Measurements from ENCODE around the gene WSCD2.

The WSCD2 gene

DNA sequence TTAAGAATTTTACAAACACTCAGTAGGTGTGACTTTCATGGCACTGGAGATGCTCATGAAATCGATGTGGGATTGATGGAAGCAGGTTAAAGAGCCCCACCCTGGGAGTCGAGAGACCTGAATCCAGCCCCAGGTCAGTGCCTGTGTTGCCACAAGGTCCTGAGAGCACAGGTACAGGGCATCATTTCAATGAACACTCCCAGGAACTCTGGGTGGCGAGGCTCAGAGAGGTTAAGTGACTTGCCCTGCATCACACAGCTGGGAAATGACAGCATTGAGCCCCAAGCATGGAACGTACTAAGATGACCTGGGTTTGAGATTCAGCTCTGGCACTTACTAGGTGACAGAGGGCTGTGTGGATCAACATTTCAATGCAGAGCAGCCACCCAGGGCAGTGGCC, 111.8 kb downstream of the WSCD2 start:
- TF ChIP-seq POLR2AphosphoS5 (IDR thresholded peaks at IDR 0.05; ENCODE audit: low read depth) (no peak), SPI1 (IDR thresholded peaks at IDR 0.05; ENCODE audit: borderline replicate concordance, low read depth) (no peak)
- Histone ChIP-seq H3K4me3 (replicated peaks; ENCODE audit: insufficient read depth, low read length) (no peak overlapping the region), H3K27me3 (ENCODE audit: insufficient read depth, poor library complexity, severe bottlenecking) (no peaks in the 10 kb centered on the region), H3K27ac (replicated peaks) (no peak overlapping the region)
- no peak for DNase-seq (ENCODE audit: low read depth in 1 of 2, low spot score in 1 of 2)

DNA sequence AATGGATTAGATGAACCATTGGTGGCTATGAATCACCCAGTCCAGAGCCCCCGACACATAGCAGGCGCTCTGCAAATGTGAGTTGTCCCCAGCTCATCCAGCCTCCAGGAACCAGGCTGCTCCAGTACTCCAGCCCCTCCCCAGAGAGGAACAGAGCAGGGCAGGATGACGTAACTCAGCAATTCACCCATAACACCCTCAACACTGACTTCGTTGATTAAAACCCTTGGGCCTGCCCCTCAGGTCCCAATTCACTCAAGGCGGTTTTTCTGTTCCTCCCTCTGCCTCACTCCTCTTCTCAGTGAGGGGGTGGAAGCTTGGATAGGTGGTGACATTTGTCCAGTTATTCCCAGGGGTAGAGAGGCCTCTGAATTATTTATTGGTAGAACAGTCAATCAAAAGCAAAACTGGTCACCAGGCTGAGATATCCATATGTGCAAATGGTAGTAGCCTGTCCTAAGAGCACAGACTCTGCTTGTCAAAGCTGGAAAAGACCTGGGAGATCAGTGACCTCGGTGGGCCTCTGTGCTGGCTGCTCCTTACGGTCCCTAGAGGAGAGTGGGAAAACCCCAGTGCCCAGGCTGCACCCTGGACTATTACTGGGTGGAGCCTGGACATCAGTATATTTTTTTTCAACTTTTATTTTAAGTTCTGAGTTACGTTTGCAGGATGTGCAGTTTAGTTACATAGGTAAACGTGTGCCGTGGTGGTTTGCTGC, 113.1 kb downstream of the WSCD2 start:
- H3K27me3 ChIP-seq (ENCODE audit: insufficient read depth, poor library complexity, severe bottlenecking): no peaks in the 10 kb centered on the region
- no peak for TF ChIP-seq POLR2AphosphoS5 (IDR thresholded peaks at IDR 0.05; ENCODE audit: low read depth)
- no peak for TF ChIP-seq GABPA (IDR thresholded peaks at IDR 0.05; ENCODE audit: low read depth)
- TF ChIP-seq, protein P1, sequence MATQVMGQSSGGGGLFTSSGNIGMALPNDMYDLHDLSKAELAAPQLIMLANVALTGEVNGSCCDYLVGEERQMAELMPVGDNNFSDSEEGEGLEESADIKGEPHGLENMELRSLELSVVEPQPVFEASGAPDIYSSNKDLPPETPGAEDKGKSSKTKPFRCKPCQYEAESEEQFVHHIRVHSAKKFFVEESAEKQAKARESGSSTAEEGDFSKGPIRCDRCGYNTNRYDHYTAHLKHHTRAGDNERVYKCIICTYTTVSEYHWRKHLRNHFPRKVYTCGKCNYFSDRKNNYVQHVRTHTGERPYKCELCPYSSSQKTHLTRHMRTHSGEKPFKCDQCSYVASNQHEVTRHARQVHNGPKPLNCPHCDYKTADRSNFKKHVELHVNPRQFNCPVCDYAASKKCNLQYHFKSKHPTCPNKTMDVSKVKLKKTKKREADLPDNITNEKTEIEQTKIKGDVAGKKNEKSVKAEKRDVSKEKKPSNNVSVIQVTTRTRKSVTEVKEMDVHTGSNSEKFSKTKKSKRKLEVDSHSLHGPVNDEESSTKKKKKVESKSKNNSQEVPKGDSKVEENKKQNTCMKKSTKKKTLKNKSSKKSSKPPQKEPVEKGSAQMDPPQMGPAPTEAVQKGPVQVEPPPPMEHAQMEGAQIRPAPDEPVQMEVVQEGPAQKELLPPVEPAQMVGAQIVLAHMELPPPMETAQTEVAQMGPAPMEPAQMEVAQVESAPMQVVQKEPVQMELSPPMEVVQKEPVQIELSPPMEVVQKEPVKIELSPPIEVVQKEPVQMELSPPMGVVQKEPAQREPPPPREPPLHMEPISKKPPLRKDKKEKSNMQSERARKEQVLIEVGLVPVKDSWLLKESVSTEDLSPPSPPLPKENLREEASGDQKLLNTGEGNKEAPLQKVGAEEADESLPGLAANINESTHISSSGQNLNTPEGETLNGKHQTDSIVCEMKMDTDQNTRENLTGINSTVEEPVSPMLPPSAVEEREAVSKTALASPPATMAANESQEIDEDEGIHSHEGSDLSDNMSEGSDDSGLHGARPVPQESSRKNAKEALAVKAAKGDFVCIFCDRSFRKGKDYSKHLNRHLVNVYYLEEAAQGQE (IDR thresholded peaks at IDR 0.05; ENCODE audit: insufficient replicate concordance, low read depth): no peak
- no peak overlapping the region for H3K4me3 ChIP-seq (replicated peaks; ENCODE audit: insufficient read depth, low read length)
- H3K27ac ChIP-seq (replicated peaks): no peak overlapping the region
- no peak for DNase-seq (ENCODE audit: low read depth in 1 of 2, low spot score in 1 of 2)

DNA sequence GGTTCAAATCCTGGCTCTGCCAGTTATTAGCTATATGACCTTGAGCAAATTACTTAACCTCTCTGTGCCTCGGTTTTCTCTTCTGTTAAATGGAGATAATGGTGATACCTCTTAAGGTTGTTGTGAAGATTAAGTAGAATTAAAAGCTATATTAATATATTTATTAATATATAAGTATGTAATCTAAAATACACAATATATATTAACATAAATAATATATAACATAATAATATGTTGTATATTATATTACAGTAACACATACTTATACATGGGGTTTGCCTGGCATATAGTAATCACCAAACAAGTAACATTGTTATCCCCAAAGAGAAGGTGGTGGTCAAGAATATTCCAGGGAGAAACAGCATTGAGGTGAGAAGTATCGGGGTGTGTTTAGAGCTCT, 118.0 kb downstream of the WSCD2 start:
- TF ChIP-seq SPI1 (IDR thresholded peaks at IDR 0.05; ENCODE audit: borderline replicate concordance, low read depth) (no peak), POLR2AphosphoS5 (IDR thresholded peaks at IDR 0.05; ENCODE audit: low read depth) (no peak), GABPA (IDR thresholded peaks at IDR 0.05; ENCODE audit: low read depth) (no peak)
- TF ChIP-seq, protein P2, sequence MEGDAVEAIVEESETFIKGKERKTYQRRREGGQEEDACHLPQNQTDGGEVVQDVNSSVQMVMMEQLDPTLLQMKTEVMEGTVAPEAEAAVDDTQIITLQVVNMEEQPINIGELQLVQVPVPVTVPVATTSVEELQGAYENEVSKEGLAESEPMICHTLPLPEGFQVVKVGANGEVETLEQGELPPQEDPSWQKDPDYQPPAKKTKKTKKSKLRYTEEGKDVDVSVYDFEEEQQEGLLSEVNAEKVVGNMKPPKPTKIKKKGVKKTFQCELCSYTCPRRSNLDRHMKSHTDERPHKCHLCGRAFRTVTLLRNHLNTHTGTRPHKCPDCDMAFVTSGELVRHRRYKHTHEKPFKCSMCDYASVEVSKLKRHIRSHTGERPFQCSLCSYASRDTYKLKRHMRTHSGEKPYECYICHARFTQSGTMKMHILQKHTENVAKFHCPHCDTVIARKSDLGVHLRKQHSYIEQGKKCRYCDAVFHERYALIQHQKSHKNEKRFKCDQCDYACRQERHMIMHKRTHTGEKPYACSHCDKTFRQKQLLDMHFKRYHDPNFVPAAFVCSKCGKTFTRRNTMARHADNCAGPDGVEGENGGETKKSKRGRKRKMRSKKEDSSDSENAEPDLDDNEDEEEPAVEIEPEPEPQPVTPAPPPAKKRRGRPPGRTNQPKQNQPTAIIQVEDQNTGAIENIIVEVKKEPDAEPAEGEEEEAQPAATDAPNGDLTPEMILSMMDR (IDR thresholded peaks at IDR 0.05; ENCODE audit: insufficient read depth, low read length): no peak
- TF ChIP-seq, protein P1 (IDR thresholded peaks at IDR 0.05; ENCODE audit: insufficient replicate concordance, low read depth): no peak
- Histone ChIP-seq H3K27me3 (ENCODE audit: insufficient read depth, poor library complexity, severe bottlenecking) (no peaks in the 10 kb centered on the region), H3K4me3 (replicated peaks; ENCODE audit: insufficient read depth, low read length) (no peak overlapping the region), H3K27ac (replicated peaks) (no peak overlapping the region)
- no peak for DNase-seq (ENCODE audit: low read depth in 1 of 2, low spot score in 1 of 2)

DNA sequence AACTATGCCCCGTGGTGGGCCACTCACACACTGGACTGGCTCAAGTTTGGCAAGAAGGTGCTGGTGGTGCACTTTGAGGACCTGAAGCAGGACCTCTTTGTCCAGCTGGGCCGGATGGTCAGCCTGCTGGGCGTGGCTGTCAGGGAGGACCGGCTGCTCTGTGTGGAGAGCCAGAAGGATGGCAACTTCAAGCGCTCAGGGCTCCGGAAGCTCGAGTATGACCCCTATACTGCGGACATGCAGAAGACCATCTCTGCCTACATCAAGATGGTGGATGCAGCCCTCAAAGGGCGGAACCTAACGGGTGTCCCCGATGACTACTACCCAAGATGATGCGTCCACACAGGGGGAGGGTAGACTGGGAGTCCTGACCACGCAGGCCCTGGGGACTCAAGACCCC, 118.9 kb downstream of the WSCD2 start:
- DNase-seq (ENCODE audit: low read depth in 1 of 2, low spot score in 1 of 2): no peak
- no peak overlapping the region for H3K4me3 ChIP-seq (replicated peaks; ENCODE audit: insufficient read depth, low read length)
- TF ChIP-seq, protein P1 (IDR thresholded peaks at IDR 0.05; ENCODE audit: insufficient replicate concordance, low read depth): no peak
- TF ChIP-seq, protein P2 (IDR thresholded peaks at IDR 0.05; ENCODE audit: insufficient read depth, low read length): no peak
- TF ChIP-seq GABPA (IDR thresholded peaks at IDR 0.05; ENCODE audit: low read depth) (no peak), SPI1 (IDR thresholded peaks at IDR 0.05; ENCODE audit: borderline replicate concordance, low read depth) (no peak), POLR2AphosphoS5 (IDR thresholded peaks at IDR 0.05; ENCODE audit: low read depth) (no peak)
- H3K27ac ChIP-seq (replicated peaks): no peak overlapping the region
- no peaks in the 10 kb centered on the region for H3K27me3 ChIP-seq (ENCODE audit: insufficient read depth, poor library complexity, severe bottlenecking)

Data from HL-60 (cell line).